OCI-LY3 (cell line): ENCODE measurements around the gene IRX1.

ENCODE experiments used
- CTCF ChIP-seq: fragments of 200-600, 300-600 bp; sonication (generic); IDR thresholded peaks from 2 replicates; pipeline ENCODE4 v1.5.1; 2014; ENCODE audit warnings: antibody characterized with exemption, low read length, low read depth
- EZH2phosphoT487 ChIP-seq: fragments of 200-600 bp; shearing (Covaris generic); IDR thresholded peaks from 2 replicates; pipeline ENCODE4 v1.6.1; 2018; ENCODE audit warnings: antibody characterized with exemption, mixed run types, low read depth

GRCh38 chr5:3642231-3642630 is 46.6 kb downstream of the IRX1 start:
- no peak for TF ChIP-seq EZH2phosphoT487
- TF ChIP-seq CTCF: no peak
